SK-N-SH (cell line): ENCODE measurements around the gene CNTNAP2.

Experiments used
- EZH2phosphoT487 ChIP-seq: fragments of 200-600 bp; sonication (generic); IDR thresholded peaks from 2 replicates; pipeline ENCODE4 v1.6.1; 2017; ENCODE audit warnings: low read depth, mixed run types, mild to moderate bottlenecking, antibody characterized with exemption, moderate library complexity, borderline replicate concordance
- GABPA ChIP-seq: IDR thresholded peaks from 2 replicates; pipeline ENCODE4 v1.4.0; 2012; ENCODE audit warnings: low read depth, mild to moderate bottlenecking
- MXI1 ChIP-seq: IDR thresholded peaks from 2 replicates; pipeline ENCODE4 v1.6.1; 2012; ENCODE audit warnings: mild to moderate bottlenecking, low read depth, low read length, improper control_type of control experiment
- TCF12 ChIP-seq: IDR thresholded peaks from 2 replicates; pipeline ENCODE4 v1.4.0; 2012
- TF ChIP-seq, protein P1 (sequence below): fragments of 200-600 bp; sonication (generic); IDR thresholded peaks from 2 replicates; pipeline ENCODE4 v1.6.1; 2017; ENCODE audit warnings: antibody characterized with exemption, mild to moderate bottlenecking, moderate library complexity

GRCh38 chr7:147033641-147034040, 917.0 kb downstream of the CNTNAP2 start:
- TF ChIP-seq EZH2phosphoT487 (no peak), TCF12 (no peak), GABPA (no peak), MXI1 (no peak)
- TF ChIP-seq, protein P1, sequence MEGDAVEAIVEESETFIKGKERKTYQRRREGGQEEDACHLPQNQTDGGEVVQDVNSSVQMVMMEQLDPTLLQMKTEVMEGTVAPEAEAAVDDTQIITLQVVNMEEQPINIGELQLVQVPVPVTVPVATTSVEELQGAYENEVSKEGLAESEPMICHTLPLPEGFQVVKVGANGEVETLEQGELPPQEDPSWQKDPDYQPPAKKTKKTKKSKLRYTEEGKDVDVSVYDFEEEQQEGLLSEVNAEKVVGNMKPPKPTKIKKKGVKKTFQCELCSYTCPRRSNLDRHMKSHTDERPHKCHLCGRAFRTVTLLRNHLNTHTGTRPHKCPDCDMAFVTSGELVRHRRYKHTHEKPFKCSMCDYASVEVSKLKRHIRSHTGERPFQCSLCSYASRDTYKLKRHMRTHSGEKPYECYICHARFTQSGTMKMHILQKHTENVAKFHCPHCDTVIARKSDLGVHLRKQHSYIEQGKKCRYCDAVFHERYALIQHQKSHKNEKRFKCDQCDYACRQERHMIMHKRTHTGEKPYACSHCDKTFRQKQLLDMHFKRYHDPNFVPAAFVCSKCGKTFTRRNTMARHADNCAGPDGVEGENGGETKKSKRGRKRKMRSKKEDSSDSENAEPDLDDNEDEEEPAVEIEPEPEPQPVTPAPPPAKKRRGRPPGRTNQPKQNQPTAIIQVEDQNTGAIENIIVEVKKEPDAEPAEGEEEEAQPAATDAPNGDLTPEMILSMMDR, result no peak
